H1 (cell line): ENCODE results near the gene HDAC6. TPM values are rescaled to one million over a fixed set of nuclear protein-coding genes. Genes with fewer than 3 reads are reported as not detected.
"Not testable (repeated sequence)": the region's sequence is repeated elsewhere in the genome, so short reads cannot be mapped to it uniquely, and the experiment has no call there.

Experiments used
- CTCF ChIA-PET: fragments of 300-600 bp; sonication (Branson Sonifier 250); formaldehyde crosslinking; loops from one replicate; lab custom pipeline; 2021; ENCODE audit not compliant: partially characterized antibody; lab: Charles Lee
- POLR2A ChIA-PET: fragments of 300-600 bp; sonication (Branson Sonifier 250); formaldehyde crosslinking; loops from one replicate; lab custom pipeline; 2021; ENCODE audit warnings: inconsistent platforms; ENCODE audit not compliant: partially characterized antibody; lab: Charles Lee
- DNase-seq, 2 experiments: peaks; one replicate each; pipeline versions ENCODE4 v3.0.0 to v3.0.0-alpha.2; 2010 to 2022; ENCODE audit warnings: low spot score in 2 of 2, low read depth in 1 of 2, mixed read lengths in 1 of 2
- FAIRE-seq: peaks from 2 replicates; lab custom pipeline; 2011; peaks lifted over from hg19 to GRCh38; lab: Jason Lieb, UNC
- H2AFZ ChIP-seq: 2 replicates; pipeline ENCODE4 v1.8.1; 2012; ENCODE audit warnings: low read length, inconsistent platforms
- H2AK5ac ChIP-seq: 2 replicates; pipeline ENCODE4 v1.6.1; 2013; ENCODE audit warnings: low read depth, low read length
- H2BK120ac ChIP-seq: replicated peaks from 2 replicates; pipeline ENCODE3; 2013; ENCODE audit warnings: low read depth, low read length, inconsistent platforms
- H2BK12ac ChIP-seq: 2 replicates; pipeline ENCODE4 v1.6.1; 2013; ENCODE audit warnings: low read depth, low read length
- H2BK15ac ChIP-seq: 2 replicates; pipeline ENCODE4 v1.6.1; 2013; ENCODE audit warnings: low read length
- H2BK20ac ChIP-seq: 2 replicates; pipeline ENCODE4 v1.6.1; 2013; ENCODE audit warnings: low read length
- H2BK5ac ChIP-seq: 2 replicates; pipeline ENCODE4 v1.6.1; 2013; ENCODE audit warnings: low read depth, low read length
- H3K14ac ChIP-seq: 2 replicates; pipeline ENCODE4 v1.6.1; 2013; ENCODE audit warnings: inconsistent platforms; ENCODE audit not compliant: insufficient read length
- H3K18ac ChIP-seq: 2 replicates; pipeline ENCODE4 v1.6.1; 2013; ENCODE audit warnings: low read length; ENCODE audit errors: extremely low read depth
- H3K23ac ChIP-seq: 2 replicates; pipeline ENCODE4 v1.6.1; 2013; ENCODE audit warnings: inconsistent platforms; ENCODE audit not compliant: insufficient read length
- H3K23me2 ChIP-seq: 2 replicates; pipeline ENCODE4 v1.6.1; 2013; ENCODE audit warnings: low read depth, low read length
- H3K27ac ChIP-seq: 2 replicates; pipeline ENCODE4 v1.6.1; 2011; ENCODE audit warnings: low read depth, low read length, inconsistent platforms
- H3K27me3 ChIP-seq, 4 experiments: replicated peaks in 1 of 4; 1 replicate in 1 of 4; 2 replicates in 3 of 4; pipeline versions ENCODE4 v1.6.1 to v1.8.1; 2011 to 2013; ENCODE audit warnings: low read length in 3 of 4, mild to moderate bottlenecking in 3 of 4, inconsistent platforms in 2 of 4, mixed read lengths in 2 of 4, moderate library complexity in 1 of 4; ENCODE audit not compliant: control insufficient read depth in 3 of 4, insufficient read depth in 3 of 4; ENCODE audit errors: extremely low read depth in 1 of 4
- H3K36me3 ChIP-seq, 4 experiments: 2 replicates each; pipeline versions ENCODE4 v1.6.1 to v1.8.1; 2011 to 2013; ENCODE audit warnings: mild to moderate bottlenecking in 4 of 4, low read length in 3 of 4, moderate library complexity in 2 of 4, control low read depth in 1 of 4, inconsistent platforms in 1 of 4; ENCODE audit not compliant: insufficient read depth in 4 of 4, control insufficient read depth in 2 of 4
- H3K4ac ChIP-seq: replicated peaks from 2 replicates; pipeline ENCODE3; 2013; ENCODE audit warnings: low read length, low read depth, mixed read lengths, inconsistent platforms; ENCODE audit not compliant: insufficient read length
- H3K4me1 ChIP-seq, 4 experiments: replicated peaks in 1 of 4; 1 replicate in 1 of 4; 2 replicates in 3 of 4; pipeline versions ENCODE4 v1.6.1 to v1.8.1; 2011 to 2013; ENCODE audit warnings: low read length in 3 of 4, inconsistent platforms in 2 of 4, mixed read lengths in 1 of 4; ENCODE audit not compliant: insufficient read depth in 4 of 4, control insufficient read depth in 3 of 4
- H3K4me2 ChIP-seq, 2 experiments: 2 replicates each; pipeline versions ENCODE4 v1.6.1 to v1.8.1; 2011 to 2013; ENCODE audit warnings: low read depth in 2 of 2, low read length in 2 of 2, control low read depth in 1 of 2, inconsistent platforms in 1 of 2, mild to moderate bottlenecking in 1 of 2; ENCODE audit not compliant: insufficient read depth in 1 of 2
- H3K4me3 ChIP-seq, 4 experiments: fragments of 200-600, 300-600 bp in 1 of 4; sonication (generic), shearing (Covaris generic), sonication (Bioruptor Twin) in 1 of 4; 2 replicates each; pipeline versions ENCODE4 v1.5.1 to v1.8.1; 2011 to 2016; ENCODE audit warnings: low read length in 4 of 4, low read depth in 3 of 4, control low read depth in 2 of 4, inconsistent platforms in 2 of 4, mild to moderate bottlenecking in 2 of 4, mixed read lengths in 1 of 4, moderate library complexity in 1 of 4; ENCODE audit not compliant: insufficient read depth in 2 of 4; ENCODE audit errors: extremely low read depth in 1 of 4
- H3K56ac ChIP-seq: replicated peaks from 2 replicates; pipeline ENCODE3; 2013; ENCODE audit warnings: low read depth, mild to moderate bottlenecking, mixed read lengths, low read length, inconsistent platforms; ENCODE audit not compliant: insufficient read length
- H3K79me1 ChIP-seq: 2 replicates; pipeline ENCODE4 v1.6.1; 2013; ENCODE audit warnings: low read depth, low read length, control low read depth
- H3K79me2 ChIP-seq, 2 experiments: 2 replicates each; pipeline versions ENCODE4 v1.6.1 to v1.8.1; 2012 to 2013; ENCODE audit warnings: low read length in 2 of 2, mild to moderate bottlenecking in 2 of 2, inconsistent platforms in 1 of 2; ENCODE audit not compliant: insufficient read depth in 2 of 2, control insufficient read depth in 1 of 2
- H3K9ac ChIP-seq, 4 experiments: replicated peaks in 1 of 4; 1 replicate in 1 of 4; 2 replicates in 3 of 4; pipeline versions ENCODE4 v1.6.1 to v1.8.1; 2011 to 2013; ENCODE audit warnings: low read depth in 3 of 4, low read length in 3 of 4, control low read depth in 2 of 4, mild to moderate bottlenecking in 2 of 4, moderate library complexity in 2 of 4, inconsistent platforms in 1 of 4; ENCODE audit errors: extremely low read depth in 1 of 4
- H3K9me3 ChIP-seq, 2 experiments: 2 replicates each; pipeline versions ENCODE4 v1.6.1 to v1.8.1; 2012 to 2013; ENCODE audit warnings: mild to moderate bottlenecking in 2 of 2, moderate library complexity in 2 of 2, control low read depth in 1 of 2, inconsistent platforms in 1 of 2, low read depth in 1 of 2, low read length in 1 of 2, mixed read lengths in 1 of 2; ENCODE audit not compliant: insufficient read depth in 2 of 2
- H4K20me1 ChIP-seq, 2 experiments: replicated peaks in 1 of 2; 2 replicates each; pipeline versions ENCODE3 to v1.8.1; 2011 to 2013; ENCODE audit warnings: inconsistent platforms in 2 of 2, low read length in 2 of 2, mild to moderate bottlenecking in 1 of 2; ENCODE audit not compliant: insufficient read depth in 2 of 2, control insufficient read depth in 1 of 2
- H4K5ac ChIP-seq: 2 replicates; pipeline ENCODE4 v1.6.1; 2013; ENCODE audit warnings: low read length, low read depth, mixed read lengths, inconsistent platforms; ENCODE audit not compliant: insufficient read length
- H4K8ac ChIP-seq: 2 replicates; pipeline ENCODE4 v1.8.0; 2013; ENCODE audit warnings: mild to moderate bottlenecking, moderate library complexity, low read length, inconsistent platforms; ENCODE audit not compliant: insufficient read depth; ENCODE audit errors: extremely low read depth
- H4K91ac ChIP-seq: replicated peaks from 2 replicates; pipeline ENCODE3; 2013; ENCODE audit warnings: low read length, mixed read lengths, inconsistent platforms; ENCODE audit not compliant: insufficient read length
- WGBS, 2 experiments: shearing (Covaris generic) in 1 of 2; methylation state at CpG; one replicate each; pipeline versions ENCODE4 v1.1.6 to v1.1.7; 2013 to 2015; ENCODE audit warnings: low lambda C conversion rate in 2 of 2, mixed read lengths in 2 of 2, inconsistent platforms in 1 of 2, low coverage in 1 of 2, missing lambda C conversion rate in 1 of 2; ENCODE audit not compliant: insufficient replicate concordance in 2 of 2, insufficient coverage in 1 of 2, insufficient read length in 1 of 2; ENCODE audit errors: extremely low coverage in 1 of 2, missing lambda C conversion rate in 1 of 2; 5-methylcytosine and 5-hydroxymethylcytosine counted together
- polyA plus RNA-seq, 7 experiments: library from polyadenylated mRNA; depleted of rRNA in 3 of 7; stranded (reverse) in 5 of 7; unstranded in 2 of 7; fragments of >200 nt in 5 of 7; fragments of 200-250 nt in 2 of 7; gene quantifications; 1 replicate in 5 of 7; 2 replicates in 1 of 7; 4 replicates in 1 of 7; pipeline versions ENCODE4 v1.2.1 to v1.2.3, GENCODE V29; 2011 to 2013; ENCODE audit warnings: missing spikeins in 2 of 7, mixed read lengths in 2 of 7
- small RNA-seq: library from polyadenylated mRNA; stranded (forward); fragments of <200 nt; extraction: miRNeasy Mini kit (QIAGEN cat#:217004); gene quantifications from one replicate; pipeline ENCODE3, GENCODE V24; 2013; ENCODE audit not compliant: insufficient read depth
- total RNA-seq: library from RNA; stranded (reverse); fragmentation: NEBNext Ultra II Directional; extraction: Animal tissue kit (Norgen Biotek cat#: 25700); gene quantifications from 2 replicates; pipeline ENCODE4 v1.2.1, GENCODE V29; 2021

The HDAC6 gene
- total and polyA plus RNA-seq, 2 of the 8 experiments (the other 6 are each of a cell fraction or from before 2014, with no cell fraction given), result 34.0 to 51.8 TPM

DNA sequence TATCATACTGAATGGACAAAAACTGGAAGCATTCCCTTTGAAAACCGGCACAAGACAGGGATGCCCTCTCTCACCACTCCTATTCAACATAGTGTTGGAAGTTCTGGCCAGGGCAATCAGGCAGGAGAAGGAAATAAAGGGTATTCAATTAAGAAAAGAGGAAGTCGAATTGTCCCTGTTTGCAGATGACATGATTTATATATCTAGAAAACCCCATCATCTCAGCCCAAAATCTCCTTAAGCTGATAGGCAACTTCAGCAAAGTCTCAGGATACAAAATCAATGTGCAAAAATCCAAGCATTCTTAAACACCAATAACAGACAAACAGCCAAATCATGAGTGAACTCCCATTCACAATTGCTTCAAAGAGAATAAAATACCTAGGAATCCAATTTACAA, 70.2 kb downstream of the HDAC6 start:
- H3K79me1 ChIP-seq, H3K4me3 ChIP-seq, H3K14ac ChIP-seq, CTCF ChIA-PET, H3K4ac ChIP-seq, H3K9ac ChIP-seq, H4K5ac ChIP-seq, H3K4me2 ChIP-seq, FAIRE-seq, H3K56ac ChIP-seq, H2BK15ac ChIP-seq, H3K9me3 ChIP-seq, H3K27me3 ChIP-seq, POLR2A ChIA-PET, H3K4me1 ChIP-seq, H3K27ac ChIP-seq, H3K36me3 ChIP-seq, H3K79me2 ChIP-seq, H3K18ac ChIP-seq, H2BK12ac ChIP-seq, H3K23me2 ChIP-seq, H2AFZ ChIP-seq, H4K91ac ChIP-seq, H4K20me1 ChIP-seq, DNase-seq, H2BK120ac ChIP-seq, H3K23ac ChIP-seq, H2AK5ac ChIP-seq, H4K8ac ChIP-seq, H2BK5ac ChIP-seq, H2BK20ac ChIP-seq: not testable (repeated sequence)
- no CpG with 5 or more reads among the region's 2 CpGs for WGBS, 2 experiments

Small RNA genes lying within 50 kb of the gene (small RNA-seq; reads per million reads assigned to genes)
- gene RNU6-29P, result not detected

Other genes starting within 250 kb of the HDAC6 start
- gene RBM3, start 227.6 kb upstream of the HDAC6 start, total RNA-seq, result 159 and 164 TPM in 2 replicates
- gene RBM3, start 227.6 kb upstream of the HDAC6 start, polyA plus RNA-seq (2011; rRNA removed), result 73.2 and 99.6 TPM in 2 replicates
- 19.4 and 19.7 TPM in 2 replicates for gene WDR13, start 204.6 kb upstream of the HDAC6 start, total RNA-seq
- 46.3 and 120 TPM in 2 replicates for gene WDR13, start 204.6 kb upstream of the HDAC6 start, polyA plus RNA-seq (2011; rRNA removed)
- gene WAS, start 118.3 kb upstream of the HDAC6 start, total RNA-seq, result 0.63 and 0.80 TPM in 2 replicates
- gene WAS, start 118.3 kb upstream of the HDAC6 start, polyA plus RNA-seq (2011; rRNA removed), result 0.65 and 0.74 TPM in 2 replicates
- gene SUV39H1, start 105.3 kb upstream of the HDAC6 start, total RNA-seq, result 14.1 and 14.8 TPM in 2 replicates
- 27.8 and 38.4 TPM in 2 replicates for gene SUV39H1, start 105.3 kb upstream of the HDAC6 start, polyA plus RNA-seq (2011; rRNA removed)
- gene GLOD5, start 40.3 kb upstream of the HDAC6 start, total RNA-seq, result not detected in 2 replicates
- 0.18 and 0.35 TPM in 2 replicates for gene GLOD5, start 40.3 kb upstream of the HDAC6 start, polyA plus RNA-seq (2011; rRNA removed)
- not detected in 2 replicates for gene GATA1, start 15.5 kb upstream of the HDAC6 start, total RNA-seq
- 0.05 TPM in 2 replicates for gene GATA1, start 15.5 kb upstream of the HDAC6 start, polyA plus RNA-seq (2011; rRNA removed)
- not detected in 2 replicates for gene ERAS, start 24.4 kb downstream of the HDAC6 start, total RNA-seq
- gene ERAS, start 24.4 kb downstream of the HDAC6 start, polyA plus RNA-seq (2011; rRNA removed), result 0.70 and 0.99 TPM in 2 replicates
- gene PCSK1N, start 33.5 kb downstream of the HDAC6 start, total RNA-seq, result 4.5 TPM in 2 replicates
- gene PCSK1N, start 33.5 kb downstream of the HDAC6 start, polyA plus RNA-seq (2011; rRNA removed), result 3.6 and 7.0 TPM in 2 replicates
- gene TIMM17B, start 95.7 kb downstream of the HDAC6 start, total RNA-seq, result 77.8 and 82.4 TPM in 2 replicates
- 246 and 284 TPM in 2 replicates for gene TIMM17B, start 95.7 kb downstream of the HDAC6 start, polyA plus RNA-seq (2011; rRNA removed)
- gene PQBP1, start 95.9 kb downstream of the HDAC6 start, total RNA-seq, result 95.9 and 101 TPM in 2 replicates
- 91.7 and 124 TPM in 2 replicates for gene PQBP1, start 95.9 kb downstream of the HDAC6 start, polyA plus RNA-seq (2011; rRNA removed)
- 20.4 and 21.4 TPM in 2 replicates for gene SLC35A2, start 109.6 kb downstream of the HDAC6 start, total RNA-seq
- 48.3 and 52.1 TPM in 2 replicates for gene SLC35A2, start 109.6 kb downstream of the HDAC6 start, polyA plus RNA-seq (2011; rRNA removed)
- gene PIM2, start 117.0 kb downstream of the HDAC6 start, total RNA-seq, result 180 and 190 TPM in 2 replicates
- 203 and 257 TPM in 2 replicates for gene PIM2, start 117.0 kb downstream of the HDAC6 start, polyA plus RNA-seq (2011; rRNA removed)
- 50.0 and 53.5 TPM in 2 replicates for gene OTUD5, start 155.5 kb downstream of the HDAC6 start, total RNA-seq
- 46.3 and 60.4 TPM in 2 replicates for gene OTUD5, start 155.5 kb downstream of the HDAC6 start, polyA plus RNA-seq (2011; rRNA removed)
- 4.8 and 6.8 TPM in 2 replicates for gene KCND1, start 169.8 kb downstream of the HDAC6 start, total RNA-seq
- 3.1 and 4.5 TPM in 2 replicates for gene KCND1, start 169.8 kb downstream of the HDAC6 start, polyA plus RNA-seq (2011; rRNA removed)
- 44.5 and 55.9 TPM in 2 replicates for gene GRIPAP1, start 200.2 kb downstream of the HDAC6 start, total RNA-seq
- gene GRIPAP1, start 200.2 kb downstream of the HDAC6 start, polyA plus RNA-seq (2011; rRNA removed), result 21.6 and 26.6 TPM in 2 replicates
- gene TFE3, start 241.3 kb downstream of the HDAC6 start, total RNA-seq, result 52.9 and 55.2 TPM in 2 replicates
- gene TFE3, start 241.3 kb downstream of the HDAC6 start, polyA plus RNA-seq (2011; rRNA removed), result 33.7 and 81.1 TPM in 2 replicates